DMS53 treated with DMSO at 0.1 percent for 48 hours (cell line): ENCODE measurements around the gene VWA3B.
"Not testable (repeated sequence)": the region's sequence is repeated elsewhere in the genome, so short reads cannot be mapped to it uniquely, and the experiment has no call there.

Experiments used
- DNase-seq: peaks from one replicate; lab custom pipeline; 2025; ENCODE audit not compliant: unreplicated experiment; lab: John Stamatoyannopoulos, UW

VWA3B gene

DNA sequence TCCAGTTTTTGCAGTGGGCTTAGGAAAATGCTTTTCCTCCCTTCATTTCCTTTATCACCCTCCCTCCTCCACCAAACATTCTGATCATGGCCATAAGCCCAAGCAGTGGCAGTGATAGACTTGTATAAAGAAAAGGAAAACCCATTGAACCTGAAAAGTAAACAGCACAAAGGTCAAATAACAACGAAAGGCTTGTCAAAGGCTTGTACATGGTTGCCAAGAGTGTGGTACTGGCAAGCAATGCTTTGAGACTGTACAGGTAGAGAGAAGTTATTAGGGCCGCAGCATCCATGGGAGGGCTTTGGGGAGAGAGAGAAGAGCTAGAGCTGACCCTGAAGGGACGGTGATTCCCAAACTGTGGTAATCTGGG lies 2.1 kb upstream of the VWA3B start:
- peak; percentile 57 for DNase-seq

DNA sequence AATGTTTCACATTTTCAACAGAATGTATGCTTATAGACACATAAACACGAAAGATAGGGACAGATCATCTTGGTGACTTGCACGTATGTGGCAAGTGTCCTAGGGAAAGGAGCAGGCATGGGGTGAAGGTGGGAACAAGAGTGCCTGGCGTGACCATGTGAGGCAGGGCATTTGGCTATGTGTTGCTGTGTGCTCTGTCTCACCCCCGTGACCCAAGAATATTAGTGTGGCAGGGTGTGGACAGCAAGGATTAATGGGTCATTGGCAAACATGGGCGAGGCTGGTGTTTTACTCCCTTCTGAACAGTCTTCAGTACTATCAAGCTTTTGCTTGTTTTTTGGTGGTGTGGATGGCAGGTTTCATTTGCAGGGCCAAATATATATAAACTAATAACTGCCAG lies 1.3 kb upstream of the VWA3B start:
- no peak for DNase-seq

DNA sequence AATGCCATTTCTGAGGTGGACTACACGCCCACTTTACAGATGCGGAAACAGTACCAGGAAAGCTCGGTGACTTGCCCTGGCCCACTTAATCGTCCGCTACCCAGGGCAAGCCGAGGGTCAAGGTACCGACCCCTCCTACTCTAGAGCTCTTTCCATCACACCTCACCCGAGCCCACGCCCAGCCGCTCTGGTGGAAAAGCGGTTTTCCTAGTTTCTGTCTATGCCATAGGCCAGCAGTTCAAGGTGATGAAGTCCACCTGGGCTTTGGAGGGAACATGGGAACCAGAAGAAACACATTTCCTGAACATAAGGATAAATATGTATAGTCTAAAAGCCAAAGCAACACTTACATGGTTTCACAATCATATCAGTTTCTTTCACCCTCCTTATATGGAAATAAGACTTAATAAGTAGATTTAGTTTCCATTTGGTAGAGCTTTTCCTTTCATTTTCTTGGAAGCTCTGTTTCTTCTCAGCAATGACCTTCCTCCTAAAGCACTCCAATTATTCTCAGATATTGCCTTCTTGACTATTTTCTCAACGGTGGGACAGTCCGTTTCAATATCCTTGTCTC lies 567 bp downstream of the VWA3B start:
- DNase-seq = no peak

DNA sequence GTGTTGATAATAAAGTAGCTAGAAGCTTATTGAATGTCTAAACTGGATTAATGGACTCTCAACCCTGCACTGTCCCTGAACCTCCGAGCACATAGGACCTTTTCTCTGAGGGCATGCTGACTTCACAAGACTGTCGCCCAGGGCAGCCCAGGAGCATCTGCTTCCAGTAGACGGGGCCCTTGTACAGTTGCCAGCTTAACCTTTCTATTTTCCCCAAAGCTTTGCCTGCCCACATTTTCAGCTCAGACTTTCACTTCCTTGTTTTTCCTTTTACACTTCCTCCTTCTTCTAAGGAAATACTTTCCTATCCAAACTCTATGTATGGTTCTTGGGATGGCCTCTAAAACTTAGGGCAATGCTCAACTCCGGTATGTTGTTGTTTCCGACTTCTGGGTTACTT lies 1.3 kb downstream of the VWA3B start:
- no peak for DNase-seq

DNA sequence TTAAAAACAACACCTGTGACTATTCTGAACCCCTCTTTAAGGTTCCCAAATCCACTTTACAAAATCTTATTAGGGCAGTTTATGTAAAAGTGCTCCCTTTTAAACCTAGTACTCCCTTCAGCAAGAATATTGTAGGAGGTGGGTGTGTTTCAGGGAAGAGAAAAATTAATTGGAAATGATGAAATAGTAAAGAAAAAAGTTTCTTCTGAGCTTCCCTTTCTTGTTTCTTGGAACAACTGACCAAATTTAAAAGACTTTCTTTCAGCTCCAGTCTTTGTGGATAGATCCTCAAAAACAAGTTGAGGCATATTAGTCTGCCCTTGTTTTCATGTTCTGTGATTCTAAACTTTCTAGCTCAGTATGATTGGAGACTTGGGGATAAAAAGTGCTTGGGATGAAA lies 3.0 kb downstream of the VWA3B start:
- DNase-seq = no peak

DNA sequence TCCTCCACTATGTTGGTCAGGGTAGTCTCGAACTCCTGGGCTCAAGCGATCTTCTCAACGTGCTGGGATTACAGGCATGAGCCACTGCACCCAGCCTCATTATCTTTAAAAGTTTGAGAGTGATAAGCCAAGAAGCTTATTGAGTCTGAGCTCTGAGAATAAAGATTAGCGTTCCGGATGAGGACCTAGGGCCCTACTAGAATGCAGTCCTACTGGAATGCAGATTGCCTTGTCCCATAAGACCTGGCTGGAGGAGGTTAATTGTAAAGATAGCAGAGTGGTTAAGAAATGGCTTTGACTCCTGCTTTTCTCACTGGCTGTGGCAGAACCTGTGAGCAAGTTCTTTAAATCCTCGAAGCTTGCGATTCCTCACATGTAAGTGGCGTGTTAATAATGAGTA lies 4.0 kb downstream of the VWA3B start:
- no peak for DNase-seq

DNA sequence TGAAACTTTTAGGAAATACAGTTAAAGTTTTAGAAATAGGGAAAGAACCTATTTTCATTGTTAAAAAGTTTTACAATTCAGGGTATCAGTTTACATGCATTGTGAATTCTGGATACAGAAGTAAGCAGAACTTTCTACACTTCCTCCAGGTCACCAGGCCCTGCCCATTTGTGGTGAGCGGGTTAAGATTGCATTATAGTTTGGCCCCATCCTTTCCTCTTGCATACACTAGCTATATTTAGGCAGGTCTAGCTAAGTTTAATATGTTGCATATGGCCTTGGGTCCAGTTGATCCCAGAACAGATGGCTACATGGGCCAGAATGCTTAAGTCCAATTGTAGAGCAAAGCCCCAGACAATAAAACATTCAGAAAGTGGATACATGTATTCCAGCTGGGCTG lies 4.8 kb downstream of the VWA3B start:
- no peak for DNase-seq

DNA sequence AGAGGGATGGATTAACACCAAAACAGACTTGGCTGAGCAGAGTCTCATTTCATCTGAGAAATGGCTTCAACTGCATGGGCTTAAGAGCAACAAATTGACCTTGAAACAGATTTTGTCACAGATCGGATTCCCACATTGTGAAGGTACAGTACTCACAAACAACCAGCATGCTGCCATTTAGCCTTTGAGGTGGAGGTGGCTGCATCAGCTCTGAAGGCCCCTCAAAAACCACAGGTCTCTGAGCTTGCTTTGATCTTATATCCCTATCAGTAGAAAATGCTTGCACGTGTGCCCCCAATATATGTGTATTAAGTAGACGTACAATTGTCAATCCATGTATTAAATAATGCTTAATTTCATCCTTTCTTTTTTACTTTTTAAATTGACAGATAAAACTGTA lies 6.2 kb downstream of the VWA3B start:
- DNase-seq = no peak

DNA sequence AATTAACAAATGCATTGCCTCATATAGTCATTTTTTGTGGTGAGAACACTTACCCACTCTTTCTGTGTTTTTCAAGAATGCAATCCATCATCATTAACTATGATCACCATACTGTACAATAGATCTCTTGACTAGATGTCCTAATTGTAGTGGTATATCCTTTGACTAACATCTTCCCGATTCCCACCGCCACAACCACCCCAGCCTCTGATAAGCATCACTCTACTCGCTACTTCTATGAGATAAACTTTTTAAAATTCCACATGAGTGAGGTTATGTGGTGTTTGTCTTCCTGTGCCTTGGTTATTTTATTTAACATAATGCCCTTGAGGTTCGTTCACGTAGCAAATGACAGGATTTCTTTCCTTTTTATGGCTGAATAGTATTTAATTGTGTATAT lies 6.6 kb downstream of the VWA3B start:
- no peak for DNase-seq

DNA sequence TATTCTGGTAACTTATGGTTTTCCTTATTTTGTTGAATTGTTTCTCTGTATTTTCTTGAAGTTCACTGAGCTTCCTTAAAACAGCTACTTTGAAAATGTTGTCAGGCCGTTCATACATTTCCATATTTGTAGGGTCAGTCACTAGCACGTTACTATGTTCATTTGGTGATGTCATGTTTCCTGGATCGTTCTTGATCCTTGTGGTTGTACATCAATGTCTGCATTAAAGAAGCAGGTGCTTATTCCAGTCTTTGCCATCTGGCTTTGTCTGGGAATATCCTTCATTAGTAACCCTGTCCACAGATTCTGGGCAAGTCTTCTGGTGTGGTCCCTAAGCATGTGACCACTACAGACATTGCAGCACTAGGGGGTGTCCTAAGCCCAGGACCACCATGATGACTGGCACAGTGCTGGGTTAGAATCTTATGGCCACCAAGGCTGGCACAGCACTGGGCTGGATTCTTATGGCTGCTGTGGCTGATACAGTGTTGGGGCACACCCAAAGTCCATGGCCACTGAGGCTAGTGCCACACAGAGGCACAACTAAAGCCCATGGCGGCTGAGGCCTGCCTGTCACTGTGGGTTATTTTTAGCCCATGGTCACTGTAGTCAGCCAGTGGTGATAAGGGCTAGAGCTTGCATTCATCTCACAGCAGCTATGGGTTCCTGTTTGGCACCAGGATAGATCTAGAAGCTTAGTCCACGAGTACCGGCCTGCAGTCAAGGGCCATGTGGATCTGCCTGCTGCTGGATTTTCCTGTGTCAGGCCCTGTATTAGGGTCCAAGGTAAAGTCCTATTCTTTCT lies 13.2 kb downstream of the VWA3B start:
- no peak for DNase-seq

DNA sequence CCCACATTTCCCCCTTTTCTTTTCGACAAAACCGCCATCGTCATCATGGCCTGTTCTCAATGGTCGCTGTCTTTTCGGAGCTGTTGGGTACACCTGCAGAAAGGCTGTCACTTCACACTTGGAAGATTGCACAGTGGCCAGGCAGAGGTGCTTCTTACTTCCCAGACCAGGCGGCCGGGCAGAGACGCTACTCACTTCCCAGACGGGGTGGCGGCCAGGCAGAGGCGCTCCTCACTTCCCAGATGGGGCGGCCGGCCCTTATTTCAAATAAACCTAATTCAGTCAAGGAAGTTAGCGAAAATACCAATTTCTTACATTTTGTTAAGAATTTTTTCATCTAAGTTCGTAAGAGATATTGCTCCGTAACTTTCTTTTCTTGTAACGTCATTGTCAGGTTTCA lies 15.3 kb downstream of the VWA3B start:
- DNase-seq = not testable (repeated sequence)

DNA sequence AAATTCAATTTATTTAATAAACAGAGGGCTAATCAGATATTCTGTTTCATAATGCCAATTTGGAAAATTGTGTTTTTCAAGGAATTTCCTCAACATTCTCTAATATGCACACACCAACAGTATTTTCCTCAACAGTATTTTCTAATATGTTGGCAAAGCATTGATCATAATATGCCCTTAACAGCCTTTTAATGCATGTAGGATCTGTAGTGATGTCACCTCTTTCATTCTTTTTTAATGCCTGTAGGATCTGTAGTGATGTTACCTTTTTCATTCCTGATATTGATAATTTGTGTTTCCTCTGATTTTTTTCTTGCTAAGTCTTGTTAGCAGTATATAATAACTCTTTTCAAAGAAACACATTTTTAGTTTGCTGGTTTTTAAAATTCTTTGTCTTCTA lies 15.9 kb downstream of the VWA3B start:
- DNase-seq = no peak

DNA sequence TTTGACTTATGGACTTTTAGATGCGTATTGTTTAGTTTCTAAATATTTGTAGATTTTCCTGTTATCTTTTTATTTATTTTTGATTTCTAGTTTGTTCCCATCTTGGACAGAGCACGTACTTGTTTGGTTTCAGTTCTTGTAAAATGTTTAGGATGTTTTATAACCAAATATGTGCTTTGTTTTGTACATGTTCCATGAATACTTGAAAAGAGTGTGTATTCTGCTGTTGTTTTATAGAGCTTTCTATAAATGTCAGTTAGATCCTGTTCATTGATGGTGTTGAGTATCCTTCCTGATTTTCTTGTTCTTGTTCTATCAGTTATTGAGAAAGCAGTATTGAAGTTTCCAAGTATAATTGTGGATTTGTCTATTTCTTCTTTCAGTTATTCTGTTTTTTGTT lies 21.1 kb downstream of the VWA3B start:
- DNase-seq = no peak

DNA sequence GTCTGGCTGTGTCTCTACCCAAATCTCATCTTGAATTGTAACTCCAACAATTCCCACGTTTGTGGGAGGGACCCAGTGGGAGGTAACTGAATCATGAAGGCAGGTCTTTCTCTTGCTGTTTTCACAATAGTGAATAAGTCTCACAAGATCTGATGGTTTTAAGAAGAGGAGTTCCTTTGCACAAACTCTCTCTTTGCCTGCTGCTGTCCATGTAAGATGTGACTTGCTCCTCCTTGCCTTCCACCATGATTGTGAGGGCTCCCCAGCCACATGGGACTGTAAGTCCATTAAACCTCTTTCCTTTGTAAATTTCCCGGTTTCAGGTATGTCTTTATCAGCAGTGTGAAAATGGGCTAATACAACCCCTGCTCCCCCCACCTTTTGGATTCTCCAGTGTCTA lies 23.8 kb downstream of the VWA3B start:
- DNase-seq = no peak

DNA sequence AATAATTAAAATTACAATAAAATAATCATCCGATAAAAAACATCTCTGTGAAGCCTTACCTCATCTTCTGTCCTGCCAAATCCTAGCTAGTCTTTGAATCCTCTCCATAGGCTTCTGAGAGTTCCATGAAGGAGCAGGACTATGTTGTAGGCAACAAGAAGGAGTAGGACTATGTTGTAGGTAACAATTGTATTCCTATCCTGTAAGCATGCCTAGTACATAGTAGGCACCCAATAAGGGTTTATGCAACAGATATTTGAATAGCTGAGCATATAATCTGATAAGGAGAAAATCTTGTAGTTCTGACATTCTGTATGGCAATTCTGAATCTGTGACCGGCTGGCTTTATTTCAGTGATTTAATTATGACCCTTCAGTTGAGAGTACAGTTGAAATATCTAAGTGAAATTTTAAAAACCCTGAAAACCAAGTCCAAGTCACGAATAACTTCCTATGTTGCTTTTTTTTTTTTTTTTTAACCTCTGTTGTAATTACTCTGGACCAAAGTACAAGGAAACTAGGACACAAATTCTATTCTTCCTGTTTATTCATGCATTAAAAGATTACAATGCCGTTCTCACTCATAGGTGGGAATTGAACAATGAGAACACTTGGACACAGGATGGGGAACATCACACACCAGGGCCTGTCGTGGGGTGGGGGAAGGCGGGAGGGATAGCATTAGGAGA lies 27.8 kb downstream of the VWA3B start:
- DNase-seq = peak; percentile 80

DNA sequence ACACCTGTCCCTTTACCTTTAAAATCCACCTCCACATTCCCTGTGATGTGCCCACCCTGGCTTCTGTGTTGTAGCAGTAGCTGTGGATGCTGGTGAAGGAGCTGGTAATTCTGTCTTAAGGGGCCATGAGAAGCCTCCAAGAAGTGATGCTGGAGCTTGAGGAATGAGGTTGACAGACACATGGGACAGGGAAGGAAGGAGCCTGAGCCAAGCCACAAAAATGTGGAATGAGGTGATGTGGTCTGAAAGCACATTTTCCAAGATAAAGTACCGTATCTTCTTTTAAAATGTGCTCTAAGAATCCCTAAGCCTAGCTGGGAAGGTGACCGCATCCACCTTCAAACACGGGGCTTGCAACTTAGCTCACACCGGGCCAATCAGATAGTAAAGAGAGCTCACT lies 31.2 kb downstream of the VWA3B start:
- DNase-seq = no peak

DNA sequence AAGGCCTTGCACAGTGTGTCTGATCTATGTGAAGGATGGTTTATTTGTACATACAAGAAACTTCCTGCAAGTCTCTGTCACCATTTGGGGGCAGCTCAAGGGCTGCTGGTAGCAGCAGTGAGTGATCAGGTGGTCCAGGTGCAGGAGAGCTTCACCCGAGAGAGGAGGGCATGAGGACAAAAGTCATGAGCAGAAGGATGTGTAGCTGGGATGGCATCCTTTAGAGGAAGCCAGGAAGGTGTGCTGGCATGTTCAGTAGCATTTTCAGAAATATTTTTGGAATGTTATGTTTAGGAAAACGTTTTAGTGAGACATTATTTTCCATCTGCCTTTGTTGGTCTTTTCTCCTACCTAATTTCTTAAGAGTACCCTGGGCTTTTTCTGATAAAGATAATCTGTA lies 31.9 kb downstream of the VWA3B start:
- no peak for DNase-seq

DNA sequence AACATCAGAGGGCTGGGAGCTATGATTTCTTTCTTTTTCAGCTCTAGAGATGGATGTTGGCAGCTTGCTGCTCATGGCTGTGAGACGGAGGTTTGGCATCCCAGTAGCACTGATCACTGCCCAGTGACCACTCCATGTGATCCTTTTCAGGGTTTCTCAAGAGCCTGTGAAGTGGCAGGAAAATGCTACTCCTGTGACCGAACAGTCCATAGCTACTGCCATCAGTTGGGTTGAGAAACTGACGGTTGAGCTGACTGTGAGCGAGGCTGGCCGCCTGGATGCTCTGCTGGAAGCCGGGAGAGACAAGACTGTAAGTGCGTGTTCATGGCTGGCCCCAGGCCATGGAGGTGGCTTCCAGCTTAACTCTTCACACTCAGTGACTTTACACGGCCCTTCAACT lies 34.2 kb downstream of the VWA3B start:
- DNase-seq = no peak

DNA sequence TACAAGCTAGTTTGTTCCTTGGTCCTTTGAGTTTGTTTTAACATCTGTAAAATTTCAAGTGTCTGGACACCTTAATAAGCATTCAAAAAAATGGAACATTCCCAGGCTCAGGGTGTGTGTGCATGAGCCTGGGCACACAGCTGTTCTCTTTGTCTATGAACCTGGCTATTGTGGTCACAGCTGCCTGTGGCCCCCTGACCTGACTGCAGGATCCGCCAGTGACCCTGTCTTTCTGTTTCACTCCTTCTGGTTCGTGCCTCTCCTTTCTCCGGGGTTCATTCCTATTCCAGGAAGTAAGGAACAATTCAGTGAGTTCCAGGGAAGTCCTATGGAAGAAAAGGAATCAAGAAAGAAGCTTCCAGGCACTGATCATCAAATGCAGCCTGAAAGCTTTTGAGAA lies 35.6 kb downstream of the VWA3B start:
- no peak for DNase-seq

DNA sequence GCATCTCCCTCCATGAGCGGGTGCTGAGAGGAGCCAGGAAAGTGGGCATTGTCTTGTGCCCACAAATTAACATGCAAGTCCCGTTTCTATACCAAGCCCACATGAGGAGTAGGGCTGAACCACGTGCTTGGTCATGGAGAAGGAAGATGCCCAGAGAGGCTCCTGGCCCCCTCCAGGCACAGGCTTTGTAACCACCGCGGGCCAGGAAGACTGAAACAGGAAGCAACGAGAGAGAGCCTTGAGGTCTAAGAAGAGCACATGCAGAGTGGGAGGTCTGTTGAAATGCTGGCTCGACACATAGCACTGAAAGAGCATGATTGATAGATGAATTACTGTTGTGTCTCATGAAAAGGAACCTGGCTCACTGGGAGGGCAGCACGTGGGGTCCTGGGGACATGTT lies 36.3 kb downstream of the VWA3B start:
- DNase-seq = no peak

DNA sequence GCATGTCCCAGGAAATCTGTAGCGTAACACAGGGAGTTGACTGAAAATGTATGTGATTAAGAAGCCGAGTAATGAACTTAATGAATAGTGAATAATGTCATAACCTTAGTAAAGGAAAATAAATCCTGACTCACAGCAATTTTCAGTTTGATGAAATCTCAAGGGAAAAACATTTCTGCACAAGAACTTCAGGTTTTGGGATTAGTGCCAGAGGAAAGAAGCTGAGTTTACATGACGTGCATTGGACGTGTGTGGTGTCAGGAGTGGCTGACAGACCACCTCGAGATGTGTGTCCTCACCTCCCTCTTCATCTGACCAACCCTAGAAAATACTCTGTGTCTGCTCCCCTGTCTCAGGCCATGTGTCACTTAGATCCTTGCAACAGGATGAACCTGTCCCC lies 39.1 kb downstream of the VWA3B start:
- DNase-seq = no peak

DNA sequence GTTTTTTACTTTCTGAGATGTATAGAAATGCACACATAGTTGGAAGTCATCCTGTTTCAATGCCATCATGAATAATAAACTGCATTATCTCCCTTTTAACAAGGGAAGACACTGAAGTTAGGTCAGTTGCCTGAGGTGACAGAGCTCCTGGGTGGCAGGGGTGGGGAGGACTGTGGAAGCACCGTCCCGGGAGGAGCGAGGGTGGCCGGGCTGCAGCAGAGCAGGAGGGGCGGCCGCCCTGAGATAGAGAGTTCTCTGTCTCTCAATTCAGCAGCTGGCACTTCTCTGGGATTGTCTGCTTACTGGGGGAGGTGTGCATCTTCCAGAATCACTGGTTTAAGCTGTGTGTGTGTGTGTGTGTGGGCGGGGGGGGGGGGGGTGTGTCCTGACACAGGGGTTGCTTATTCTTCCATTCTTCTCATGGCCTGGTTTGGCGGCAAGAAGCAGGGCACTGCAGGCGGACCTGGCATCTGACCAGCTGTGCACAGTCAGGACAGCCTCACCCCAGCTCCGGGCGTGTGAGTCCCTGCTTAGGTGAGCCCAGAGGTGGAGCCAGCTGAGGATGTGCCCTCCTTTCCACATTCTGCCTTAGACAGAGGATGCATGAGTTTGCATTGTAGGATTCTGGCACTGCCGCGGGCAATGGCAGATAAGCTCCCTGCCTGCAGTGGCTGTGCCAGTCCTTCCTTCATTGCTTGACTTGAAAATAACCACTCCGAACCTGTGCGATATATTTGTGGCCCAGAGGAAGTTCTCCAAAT lies 40.4 kb downstream of the VWA3B start:
- no peak for DNase-seq
